ENCODE measurements around the gene NEK7. TPM values are rescaled to one million over a fixed set of nuclear protein-coding genes. Genes with fewer than 3 reads are reported as not detected.

Gene NEK7
- total RNA-seq, 2 donors from 2014 or later: 168 to 228 TPM

DNA sequence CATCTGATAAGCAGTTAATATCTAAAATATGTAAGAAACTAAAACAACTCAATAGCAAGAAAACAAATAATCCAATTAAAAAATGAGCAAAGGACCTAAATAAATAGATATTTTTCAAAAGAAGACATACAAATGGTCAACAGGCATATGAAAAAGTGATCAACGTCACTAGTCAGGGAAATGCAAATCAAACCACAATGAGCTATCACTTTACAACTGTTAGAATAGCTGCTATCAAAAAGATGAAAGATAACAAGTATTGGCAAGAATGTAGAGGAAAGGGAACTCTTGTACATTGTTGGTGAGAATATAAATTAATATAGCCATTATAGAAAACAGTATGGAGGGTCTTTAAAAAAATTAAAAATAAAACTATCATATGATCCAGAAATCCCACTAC is 40.7 kb upstream of the NEK7 start:
- H3K27ac ChIP-seq: no peak overlapping the region
- no peaks in the 10 kb centered on the region for H3K9me3 ChIP-seq
- no peak overlapping the region for H3K4me3 ChIP-seq
- no peak for DNase-seq (ENCODE audit: low spot score)
- peaks cover 0 to 14% of the 10 kb centered on the region in 2 donors for H3K4me1 ChIP-seq
- TF ChIP-seq, protein P1, sequence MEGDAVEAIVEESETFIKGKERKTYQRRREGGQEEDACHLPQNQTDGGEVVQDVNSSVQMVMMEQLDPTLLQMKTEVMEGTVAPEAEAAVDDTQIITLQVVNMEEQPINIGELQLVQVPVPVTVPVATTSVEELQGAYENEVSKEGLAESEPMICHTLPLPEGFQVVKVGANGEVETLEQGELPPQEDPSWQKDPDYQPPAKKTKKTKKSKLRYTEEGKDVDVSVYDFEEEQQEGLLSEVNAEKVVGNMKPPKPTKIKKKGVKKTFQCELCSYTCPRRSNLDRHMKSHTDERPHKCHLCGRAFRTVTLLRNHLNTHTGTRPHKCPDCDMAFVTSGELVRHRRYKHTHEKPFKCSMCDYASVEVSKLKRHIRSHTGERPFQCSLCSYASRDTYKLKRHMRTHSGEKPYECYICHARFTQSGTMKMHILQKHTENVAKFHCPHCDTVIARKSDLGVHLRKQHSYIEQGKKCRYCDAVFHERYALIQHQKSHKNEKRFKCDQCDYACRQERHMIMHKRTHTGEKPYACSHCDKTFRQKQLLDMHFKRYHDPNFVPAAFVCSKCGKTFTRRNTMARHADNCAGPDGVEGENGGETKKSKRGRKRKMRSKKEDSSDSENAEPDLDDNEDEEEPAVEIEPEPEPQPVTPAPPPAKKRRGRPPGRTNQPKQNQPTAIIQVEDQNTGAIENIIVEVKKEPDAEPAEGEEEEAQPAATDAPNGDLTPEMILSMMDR (IDR thresholded peaks at IDR 0.05): no peak
- H3K36me3 ChIP-seq: no peaks in the 10 kb centered on the region
- H3K27me3 ChIP-seq: no peaks in the 10 kb centered on the region

DNA sequence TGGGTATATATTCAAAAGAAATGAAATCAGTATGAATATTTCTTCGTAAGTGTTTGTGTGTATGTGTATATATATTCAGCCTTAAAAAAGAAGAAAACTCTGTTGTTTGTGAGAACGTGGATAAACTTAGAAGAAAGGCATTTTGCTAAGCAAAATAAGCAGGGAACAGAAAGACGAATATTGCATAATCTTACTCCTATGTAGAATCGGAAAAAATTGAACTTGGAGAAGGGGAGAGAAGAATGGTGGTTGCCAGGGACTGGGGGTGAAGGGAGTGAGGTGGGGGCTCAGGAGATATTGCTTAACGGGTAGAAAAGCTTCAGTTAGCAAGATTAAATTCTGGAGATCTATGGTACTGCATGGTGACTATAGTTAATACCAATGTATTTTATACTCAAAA is 40.3 kb upstream of the NEK7 start:
- H3K4me3 ChIP-seq: no peak overlapping the region
- H3K36me3 ChIP-seq: no peaks in the 10 kb centered on the region
- TF ChIP-seq, protein P1 (IDR thresholded peaks at IDR 0.05): no peak
- H3K9me3 ChIP-seq: no peaks in the 10 kb centered on the region
- no peak for DNase-seq (ENCODE audit: low spot score)
- H3K27me3 ChIP-seq: no peaks in the 10 kb centered on the region
- no peak overlapping the region for H3K27ac ChIP-seq
- H3K4me1 ChIP-seq: peaks cover 0 to 14% of the 10 kb centered on the region in 2 donors

DNA sequence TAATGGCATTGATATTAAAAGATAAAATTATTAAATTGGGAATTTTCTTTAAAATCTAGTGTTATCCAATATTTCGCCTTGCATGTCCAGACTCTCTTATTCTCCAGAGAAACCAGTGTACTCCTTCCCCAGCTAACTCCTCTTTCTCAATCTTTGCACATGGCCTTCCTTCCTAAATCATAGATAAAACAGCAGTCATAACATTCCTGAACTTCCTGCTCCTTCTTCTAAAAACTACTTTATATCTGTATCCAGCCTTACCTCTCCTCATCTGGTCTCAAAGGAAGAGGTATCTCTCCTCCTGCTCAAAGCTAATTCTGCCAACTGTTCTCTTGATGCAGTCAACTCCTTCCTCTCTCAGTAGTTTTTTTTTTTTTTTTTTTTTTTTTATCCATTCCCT is 39.5 kb upstream of the NEK7 start:
- no peaks in the 10 kb centered on the region for H3K36me3 ChIP-seq

DNA sequence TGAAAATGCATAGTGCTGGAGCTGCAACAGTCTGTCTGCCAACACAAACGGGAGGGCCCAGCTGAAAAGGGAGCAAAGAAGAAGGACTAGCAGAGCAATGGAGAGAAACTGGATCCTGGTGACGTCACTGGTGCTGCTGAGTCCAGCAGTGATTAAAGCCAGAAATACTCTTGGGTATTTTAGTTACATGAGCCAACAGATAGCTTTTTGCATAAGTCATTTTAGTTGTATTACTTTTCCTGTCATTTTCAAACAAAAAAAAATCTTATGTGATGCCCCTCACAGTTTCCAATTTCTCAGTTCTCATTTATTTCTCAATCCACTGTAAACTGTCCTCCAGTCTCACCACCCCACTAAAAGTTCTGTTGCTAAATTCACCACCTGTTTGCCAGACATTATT is 38.7 kb upstream of the NEK7 start:
- peak; percentile 88 for DNase-seq (ENCODE audit: low spot score)
- Histone ChIP-seq H3K27ac (peak overlapping the region; percentile 35 to 76), H3K36me3 (no peaks in the 10 kb centered on the region), H3K9me3 (no peaks in the 10 kb centered on the region), H3K4me3 (no peak overlapping the region), H3K27me3 (no peaks in the 10 kb centered on the region), H3K4me1 (peaks cover 0 to 20% of the 10 kb centered on the region in 2 donors)
- TF ChIP-seq, protein P1 (IDR thresholded peaks at IDR 0.05): no peak

More for the DNA sequence above, 39.5 kb upstream of the NEK7 start:
- peak overlapping the region in 1 of 2 donors; percentile 76 for H3K27ac ChIP-seq
- H3K27me3 ChIP-seq: no peaks in the 10 kb centered on the region
- TF ChIP-seq, protein P1 (IDR thresholded peaks at IDR 0.05): no peak
- H3K9me3 ChIP-seq: no peaks in the 10 kb centered on the region
- peaks cover 0 to 14% of the 10 kb centered on the region in 2 donors for H3K4me1 ChIP-seq
- H3K4me3 ChIP-seq: no peak overlapping the region
- DNase-seq (ENCODE audit: low spot score): no peak

DNA sequence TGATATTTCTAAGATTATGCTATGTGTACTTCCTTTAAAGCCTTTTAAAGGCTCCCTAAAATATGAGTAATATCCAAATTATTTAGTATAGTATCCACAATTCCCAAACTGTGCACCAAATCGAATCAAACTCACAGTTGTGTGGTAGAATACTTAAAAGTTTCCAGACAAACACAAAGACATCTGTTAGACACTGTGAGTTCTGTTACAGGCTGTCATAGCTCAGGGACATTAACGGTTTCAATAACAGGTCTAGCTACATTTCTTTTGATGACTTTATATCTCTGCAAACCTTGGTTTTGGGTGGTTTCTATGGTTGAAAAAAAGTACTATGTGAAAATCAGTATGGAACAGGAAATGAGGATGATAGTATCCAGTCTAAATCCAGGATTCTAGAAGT is 36.9 kb upstream of the NEK7 start:
- TF ChIP-seq, protein P1 (IDR thresholded peaks at IDR 0.05): no peak
- no peak overlapping the region for H3K27ac ChIP-seq
- H3K4me1 ChIP-seq: peaks cover 0 to 23% of the 10 kb centered on the region in 2 donors
- DNase-seq (ENCODE audit: low spot score): no peak
- H3K4me3 ChIP-seq: no peak overlapping the region
- H3K36me3 ChIP-seq: no peaks in the 10 kb centered on the region
- H3K9me3 ChIP-seq: no peaks in the 10 kb centered on the region
- no peaks in the 10 kb centered on the region for H3K27me3 ChIP-seq

Measured in right atrium auricular region (tissue), 2 donors.